ENCODE measurements around the gene TSG101.

The TSG101 gene, protein sequence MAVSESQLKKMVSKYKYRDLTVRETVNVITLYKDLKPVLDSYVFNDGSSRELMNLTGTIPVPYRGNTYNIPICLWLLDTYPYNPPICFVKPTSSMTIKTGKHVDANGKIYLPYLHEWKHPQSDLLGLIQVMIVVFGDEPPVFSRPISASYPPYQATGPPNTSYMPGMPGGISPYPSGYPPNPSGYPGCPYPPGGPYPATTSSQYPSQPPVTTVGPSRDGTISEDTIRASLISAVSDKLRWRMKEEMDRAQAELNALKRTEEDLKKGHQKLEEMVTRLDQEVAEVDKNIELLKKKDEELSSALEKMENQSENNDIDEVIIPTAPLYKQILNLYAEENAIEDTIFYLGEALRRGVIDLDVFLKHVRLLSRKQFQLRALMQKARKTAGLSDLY

DNA sequence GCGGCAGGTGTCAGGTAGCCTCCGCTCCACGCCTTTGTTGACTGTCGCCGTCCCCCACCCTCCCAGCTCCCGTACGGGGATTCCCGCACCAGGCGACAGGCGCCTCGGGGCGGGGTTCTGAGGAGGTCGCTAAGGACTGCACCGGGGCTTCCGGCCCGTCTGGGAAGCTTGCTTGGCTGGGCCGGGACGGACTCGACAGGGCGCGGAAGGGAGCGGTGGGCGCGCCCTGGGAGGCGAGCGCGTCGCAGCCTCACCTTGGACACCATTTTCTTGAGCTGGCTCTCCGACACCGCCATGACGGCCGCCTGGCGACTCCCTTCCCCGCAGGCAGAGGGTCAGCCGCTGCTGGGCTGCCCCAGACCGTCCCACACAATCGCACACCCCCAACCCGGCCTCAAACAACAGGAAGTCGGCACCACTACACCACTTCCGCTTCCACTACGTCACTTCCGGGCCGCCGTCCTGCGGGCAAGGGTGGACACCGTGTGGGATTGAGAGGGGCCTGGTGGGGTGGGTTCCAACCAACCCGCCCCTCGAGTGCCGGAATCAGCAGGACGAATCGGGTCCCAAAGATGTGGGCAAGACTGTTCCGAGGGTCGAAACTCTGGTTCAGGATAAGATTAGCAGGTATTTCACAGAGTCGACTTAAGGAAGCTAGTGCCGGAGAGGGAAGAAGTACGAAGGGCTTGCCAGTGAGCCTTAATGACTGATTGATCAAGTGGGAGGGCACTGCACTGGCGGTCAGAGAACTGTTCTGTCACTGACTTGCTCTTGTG lies at the start of gene TSG101:
TSS of gene TSG101 (minus strand) at position 422 of the 776 bp plus-strand sequence. CDS start at position 296, 126 bp downstream.
- DNase-seq (ENCODE audit: low read depth), result peak; percentile 90

DNA sequence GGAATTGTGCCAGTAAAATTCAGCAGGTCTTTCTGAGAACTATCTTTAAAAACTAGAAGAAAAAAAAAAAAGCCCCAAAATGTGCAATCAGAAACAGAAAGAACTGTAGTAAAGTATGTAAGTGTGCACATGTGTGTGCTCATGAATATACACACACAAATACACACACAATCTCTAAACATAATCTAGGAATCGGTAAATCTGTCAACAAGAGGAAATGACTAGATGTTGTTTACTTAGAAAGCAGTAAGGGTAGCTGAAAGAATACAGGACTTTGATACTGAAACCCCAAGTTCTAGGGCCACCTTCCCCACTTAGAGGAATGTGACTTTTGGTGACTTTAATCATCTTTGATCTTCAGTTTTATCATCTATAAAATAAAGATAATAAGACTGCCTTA lies 48.6 kb upstream of the TSG101 start:
- no peak for DNase-seq (ENCODE audit: low read depth)

DNA sequence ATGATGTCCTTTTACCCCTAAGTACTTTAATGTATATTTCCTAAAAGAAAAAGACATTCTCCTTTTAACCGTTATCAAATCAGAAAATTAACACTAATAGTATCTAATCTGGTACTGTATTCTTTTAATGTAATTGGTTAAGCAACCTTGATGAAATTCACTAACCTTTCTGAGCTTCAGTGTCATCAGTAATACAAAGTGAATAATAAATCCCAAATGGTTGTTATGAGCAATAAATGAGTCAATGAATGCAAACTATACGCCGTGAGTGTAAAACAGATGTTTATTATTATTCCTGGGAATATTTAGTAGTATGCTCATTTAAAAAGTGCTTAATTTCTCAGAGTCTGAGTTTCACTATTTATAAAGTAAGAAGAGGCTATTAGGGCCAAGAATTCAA lies 40.3 kb upstream of the TSG101 start:
- no peak for DNase-seq (ENCODE audit: low read depth)

DNA sequence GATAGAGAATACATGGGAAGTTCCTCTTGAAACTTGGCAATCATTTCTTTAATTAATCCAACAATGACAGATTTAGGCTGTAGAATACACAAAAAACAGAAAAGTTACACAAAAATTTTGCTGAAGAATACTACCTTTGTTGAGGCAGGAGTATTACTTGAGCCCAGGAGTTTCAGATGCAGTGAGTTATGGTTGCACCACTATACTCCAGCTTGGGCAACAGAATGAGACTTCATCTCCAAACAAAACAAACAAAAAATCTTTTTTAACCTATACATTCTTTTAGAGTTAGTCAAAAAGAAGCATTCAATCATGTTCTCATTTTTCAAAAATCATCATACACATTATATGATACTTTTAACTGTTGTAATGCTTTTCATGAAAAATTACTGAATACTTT lies 39.7 kb upstream of the TSG101 start:
- DNase-seq (ENCODE audit: low read depth), result peak; percentile 53

DNA sequence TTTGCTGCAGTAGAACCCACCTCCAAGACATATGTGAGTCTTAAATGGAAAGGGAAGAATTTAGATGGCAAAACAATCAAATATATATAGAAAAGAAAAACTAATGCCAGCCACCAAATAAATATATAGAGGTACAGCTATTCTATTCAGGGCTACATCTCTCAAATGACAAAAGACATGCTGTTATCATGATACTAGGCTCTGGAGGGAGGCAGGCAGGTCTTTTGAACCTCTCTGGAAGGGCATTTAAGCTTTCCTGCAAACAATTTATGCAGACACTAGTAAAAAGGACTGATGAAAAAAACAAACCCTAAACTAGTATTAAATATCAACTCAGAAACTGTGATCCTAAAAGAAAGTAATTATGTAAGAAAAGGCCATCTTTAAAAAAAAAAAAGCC lies 37.4 kb upstream of the TSG101 start:
- no peak for DNase-seq (ENCODE audit: low read depth)

DNA sequence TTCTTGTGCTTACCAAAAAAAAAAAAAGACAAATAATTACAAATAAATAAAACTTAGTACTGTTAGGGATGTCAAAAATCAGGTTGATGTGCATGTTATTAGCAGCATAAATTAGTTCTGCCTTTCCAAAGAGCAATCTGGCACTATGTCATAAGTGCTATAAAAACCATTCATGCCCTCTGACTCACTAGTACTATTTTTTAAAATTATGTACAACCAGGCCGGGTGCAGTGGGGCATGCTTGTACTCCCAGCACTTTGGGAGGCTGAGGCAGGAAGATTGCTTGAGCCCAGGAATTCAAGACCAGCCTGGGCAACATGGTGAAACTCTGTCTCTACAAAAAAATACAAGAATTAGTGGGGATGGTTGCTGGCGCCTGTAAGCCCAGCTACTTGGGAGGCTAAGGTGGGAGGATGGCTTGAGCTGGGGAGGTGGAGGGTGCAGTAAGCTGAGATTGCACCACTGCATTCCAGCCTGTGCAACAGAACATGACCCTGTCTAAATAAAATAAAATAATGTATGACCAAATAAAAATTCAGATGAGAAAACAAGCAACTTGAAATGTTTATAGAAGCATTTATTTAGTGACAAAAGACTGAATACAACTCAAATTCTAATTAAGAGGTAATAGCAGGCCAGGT lies 36.5 kb upstream of the TSG101 start:
- peak; percentile 21 for DNase-seq (ENCODE audit: low read depth)

DNA sequence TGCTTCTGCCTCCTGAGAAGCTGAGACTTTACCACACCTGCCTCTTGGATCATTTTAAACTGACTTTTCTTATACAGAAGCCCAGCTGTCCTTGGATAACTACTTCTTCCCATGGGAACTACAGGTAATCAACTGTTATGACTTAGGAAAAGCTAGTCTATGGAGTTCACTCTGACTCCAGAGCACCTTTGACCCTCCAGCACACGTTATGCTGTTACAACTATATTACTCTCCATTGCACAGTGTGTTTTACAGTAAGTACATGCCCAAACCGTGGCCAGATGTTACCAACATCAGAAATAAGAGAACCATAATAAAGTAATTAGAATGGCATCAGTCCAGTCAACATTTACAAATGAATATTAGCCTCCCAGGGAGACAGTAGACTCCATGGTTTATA lies 21.3 kb upstream of the TSG101 start:
- no peak for DNase-seq (ENCODE audit: low read depth)

DNA sequence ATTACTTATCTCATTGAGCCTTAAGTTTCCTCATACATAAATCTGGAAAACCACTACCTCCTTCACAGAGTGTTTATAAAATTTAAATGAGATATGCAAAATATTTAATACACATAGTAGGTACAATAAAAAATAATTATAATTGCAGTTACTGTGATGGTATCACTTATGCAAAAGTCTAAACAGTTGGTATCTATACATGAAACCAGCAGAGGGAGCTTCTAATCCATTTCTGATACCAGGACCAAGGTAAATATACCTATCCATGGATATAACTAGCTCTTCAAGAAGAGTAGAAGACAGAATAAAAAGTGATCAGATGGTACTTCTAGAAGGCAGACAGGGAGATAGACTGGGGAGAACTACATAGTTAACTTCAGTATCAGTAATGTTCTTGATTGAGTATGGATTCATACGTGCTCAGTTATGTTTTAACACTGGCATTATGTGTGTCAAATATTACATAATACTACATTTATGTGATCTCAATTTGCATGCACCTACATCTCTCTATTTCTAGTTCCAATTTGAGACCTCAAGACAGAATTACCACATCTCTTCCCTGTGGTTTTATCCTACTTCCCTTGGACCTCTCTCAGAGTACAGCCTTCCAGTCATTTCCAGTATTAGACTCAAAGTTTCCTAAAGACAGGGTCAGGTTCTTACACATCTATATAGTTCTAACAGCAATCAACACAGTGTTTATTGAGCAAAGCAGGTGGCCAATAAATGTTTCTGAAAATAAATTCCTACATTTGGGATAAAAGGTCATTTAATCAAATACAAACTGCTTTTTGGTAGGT lies 13.7 kb upstream of the TSG101 start:
- DNase-seq (ENCODE audit: low read depth), result peak; percentile 31

DNA sequence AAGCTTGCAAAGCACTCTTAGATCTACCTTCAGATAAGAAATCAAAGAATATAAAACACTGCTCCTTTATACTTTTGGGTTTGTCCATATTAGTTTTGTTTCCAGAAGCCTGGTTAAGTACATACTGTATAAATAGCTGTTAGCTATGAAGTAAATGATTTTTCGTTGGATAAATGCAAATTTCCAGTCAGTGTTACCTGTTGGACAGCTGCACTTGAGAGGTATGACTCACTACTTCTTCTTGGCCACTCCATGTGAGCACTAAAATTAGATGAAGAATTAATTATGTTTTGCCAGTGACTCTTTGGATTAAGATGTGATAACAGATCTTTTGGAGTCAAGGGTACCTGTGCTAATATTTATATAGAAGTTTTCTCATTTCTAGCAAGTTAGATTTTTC lies 9.5 kb upstream of the TSG101 start:
- no peak for DNase-seq (ENCODE audit: low read depth)

DNA sequence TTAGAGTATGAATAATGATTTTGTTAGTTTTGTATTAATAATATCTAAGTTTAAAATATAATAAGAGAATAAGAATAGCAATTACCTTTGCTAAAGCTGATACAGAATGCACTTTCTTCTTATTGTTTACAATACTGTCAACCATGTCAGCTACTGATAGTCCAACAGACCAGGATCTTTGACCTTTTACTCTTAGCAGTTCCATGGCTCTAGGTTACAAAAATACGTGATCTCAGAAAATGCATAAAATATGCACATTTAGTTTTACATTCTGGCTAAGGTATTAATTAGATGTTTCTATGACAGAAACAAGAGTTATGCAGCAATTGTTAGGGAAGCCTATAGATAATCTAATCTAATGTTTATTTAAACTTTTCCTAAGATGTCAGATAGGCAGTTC lies 7.5 kb upstream of the TSG101 start:
- no peak for DNase-seq (ENCODE audit: low read depth)

DNA sequence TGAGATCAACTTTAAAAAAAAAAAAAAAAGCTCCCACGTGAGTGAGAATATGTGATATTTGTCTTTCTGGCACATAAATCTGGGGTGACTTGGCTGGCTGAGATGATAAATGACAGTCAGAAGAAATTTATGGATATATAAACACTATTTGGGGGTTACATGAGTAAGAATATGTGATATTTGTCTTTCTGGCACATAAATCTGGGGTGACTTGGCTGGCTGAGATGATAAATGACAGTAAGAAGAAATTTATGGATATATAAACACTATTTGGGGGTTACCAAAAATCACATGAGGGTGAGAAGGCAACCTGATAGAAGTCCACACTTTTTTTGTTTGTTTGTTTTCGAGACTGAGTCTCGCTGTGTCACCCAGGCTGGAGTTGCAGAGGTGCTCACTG lies 6.6 kb upstream of the TSG101 start:
- DNase-seq (ENCODE audit: low read depth), result no peak

DNA sequence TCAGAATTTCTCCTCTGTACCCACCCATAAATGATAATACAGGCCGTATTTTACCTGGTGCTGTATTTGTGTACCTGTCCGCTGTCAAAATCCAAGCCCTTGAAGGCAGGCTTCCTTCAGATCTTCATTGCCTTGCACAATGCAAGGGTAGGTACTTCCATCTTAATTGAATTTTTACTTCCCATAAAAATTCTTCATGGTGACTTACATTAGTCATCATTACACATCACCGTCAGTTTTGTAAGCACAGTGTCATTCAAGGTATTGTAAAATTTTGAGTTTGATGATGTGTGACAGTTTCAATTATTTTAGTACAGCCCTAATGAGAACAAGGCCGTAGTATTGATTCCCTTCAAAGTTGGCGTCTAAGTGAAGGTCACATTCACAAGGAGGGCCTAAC lies 770 bp upstream of the TSG101 start:
- peak; percentile 50 for DNase-seq (ENCODE audit: low read depth)

DNA sequence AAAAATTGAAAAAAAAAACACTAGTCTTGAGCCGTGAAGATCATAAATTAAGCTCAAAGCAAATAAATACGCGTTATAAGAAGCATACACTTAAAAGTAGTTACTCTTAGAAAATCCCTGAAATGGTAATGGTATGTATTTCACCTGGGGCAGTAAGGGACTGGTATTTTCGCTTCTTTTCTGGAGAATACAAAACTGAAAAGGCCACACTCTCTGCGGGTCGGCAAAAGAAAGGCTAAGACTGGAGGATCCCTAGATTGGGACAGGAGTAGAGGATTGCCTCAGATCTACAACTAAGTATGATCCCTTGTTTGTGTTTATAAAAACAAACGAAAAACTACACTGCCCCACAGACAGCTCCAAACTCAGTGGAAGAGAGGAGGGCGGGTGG lies 617 bp downstream of the TSG101 start:
- DNase-seq (ENCODE audit: low read depth), result no peak

DNA sequence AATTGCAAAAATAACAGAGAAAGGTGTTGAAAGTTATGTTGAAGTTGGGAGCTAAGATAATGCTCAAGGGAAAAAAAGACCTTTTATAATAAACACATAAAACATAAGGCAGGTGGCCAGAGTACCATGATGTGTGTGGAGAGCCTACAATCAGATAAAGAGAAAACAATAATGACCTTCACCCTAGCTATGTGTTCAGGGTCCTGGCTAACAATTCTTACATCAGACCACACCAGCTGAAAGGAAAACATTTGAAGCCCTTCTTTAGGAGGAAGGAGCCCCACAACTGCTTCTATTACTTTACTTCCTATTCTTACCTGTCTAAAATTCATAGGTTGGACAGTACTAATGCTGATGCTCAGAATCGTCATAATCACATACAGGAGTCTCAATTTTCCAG lies 2.5 kb downstream of the TSG101 start:
- no peak for DNase-seq (ENCODE audit: low read depth)

DNA sequence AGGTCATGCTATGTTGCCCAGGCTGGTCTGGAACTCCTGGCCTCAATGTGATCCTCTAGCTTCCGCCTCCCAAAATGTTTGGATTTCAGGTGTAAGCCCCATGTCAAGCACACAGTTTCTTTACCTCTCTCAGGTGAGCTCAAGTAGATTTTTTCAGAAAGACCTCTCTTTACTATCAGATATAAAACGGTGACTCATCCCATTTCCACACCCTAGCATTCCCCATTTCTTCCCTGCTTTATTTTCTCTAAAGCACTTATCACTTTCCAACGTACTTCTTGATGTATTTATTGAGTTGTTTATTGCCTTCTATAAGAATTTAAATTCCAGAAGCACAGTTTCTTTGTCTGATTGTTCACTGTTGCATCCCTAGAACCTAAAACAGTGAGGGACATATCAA lies 3.7 kb downstream of the TSG101 start:
- peak; percentile 5 for DNase-seq (ENCODE audit: low read depth)

DNA sequence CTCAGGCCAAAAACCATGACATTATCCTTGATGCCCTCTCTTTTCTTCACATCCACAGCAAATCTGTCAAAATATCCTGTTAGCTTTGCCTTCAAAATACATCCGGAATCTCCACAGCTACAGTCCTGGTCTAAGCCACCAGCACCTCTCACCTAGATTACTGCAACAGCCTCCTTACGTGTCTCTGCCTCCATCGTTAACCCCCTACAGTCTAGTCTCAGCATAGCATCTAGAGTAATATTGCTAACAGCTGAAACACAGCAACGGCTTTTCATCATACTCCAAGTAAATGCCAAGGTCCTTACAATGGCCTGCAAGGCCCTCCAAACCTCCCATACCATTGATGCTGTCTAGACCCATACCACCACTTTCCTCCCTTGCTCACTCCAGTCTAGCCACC lies 4.4 kb downstream of the TSG101 start:
- peak; percentile 3 for DNase-seq (ENCODE audit: low read depth)

DNA sequence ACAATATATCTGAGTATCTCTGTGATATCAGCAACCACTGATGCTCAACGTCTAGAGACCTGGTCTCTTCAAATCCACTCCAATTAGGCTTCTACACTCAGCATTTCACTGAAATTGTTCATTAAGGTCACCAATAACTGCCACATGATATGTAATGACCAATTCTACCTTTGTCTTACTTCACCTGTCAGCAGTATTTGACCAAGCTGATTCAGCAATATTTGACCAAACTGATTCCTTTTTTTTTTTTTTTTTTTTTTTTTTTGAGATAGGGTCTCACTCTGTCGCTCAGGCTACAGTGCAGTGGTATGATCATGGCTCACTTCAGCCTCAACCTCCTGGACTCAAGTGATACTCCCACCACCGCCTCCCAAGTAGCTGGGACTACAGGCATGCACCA lies 5.6 kb downstream of the TSG101 start:
- DNase-seq (ENCODE audit: low read depth), result no peak

DNA sequence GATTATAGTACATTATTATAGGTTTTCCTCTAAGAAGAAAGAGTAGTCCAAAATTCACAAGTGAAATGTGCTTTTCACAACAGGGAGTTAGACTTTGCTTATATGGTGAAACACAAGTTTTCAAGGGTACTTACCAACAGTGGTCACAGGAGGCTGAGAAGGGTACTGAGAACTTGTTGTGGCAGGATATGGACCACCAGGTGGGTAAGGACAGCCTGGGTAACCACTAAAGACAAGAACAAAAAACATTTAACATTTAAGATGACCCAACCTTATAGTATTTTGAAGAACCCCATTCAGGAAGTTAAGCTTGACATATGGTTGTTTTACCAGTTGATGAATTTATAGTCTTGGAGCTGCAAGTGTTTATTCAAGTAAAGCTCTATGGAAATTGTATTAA lies 24.4 kb downstream of the TSG101 start:
- no peak for DNase-seq (ENCODE audit: low read depth)

DNA sequence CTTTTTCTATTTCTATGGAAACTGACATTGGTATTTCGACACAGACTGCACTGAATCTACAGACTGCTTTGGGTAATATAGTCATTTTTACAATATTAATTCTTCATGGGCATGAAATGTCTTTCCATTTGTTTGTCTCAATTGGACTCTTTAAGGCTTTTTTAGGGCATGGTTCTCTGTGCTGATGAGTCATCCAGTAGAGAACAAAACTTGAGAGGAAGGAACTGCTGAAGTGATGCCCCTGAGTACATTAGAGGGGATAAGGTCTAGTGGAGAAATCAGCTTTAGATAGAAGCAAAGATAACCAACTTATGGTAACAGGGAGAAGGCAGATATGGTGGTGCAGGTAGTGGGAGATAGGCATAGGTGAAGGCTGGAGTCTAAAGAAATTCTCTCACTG lies 25.1 kb downstream of the TSG101 start:
- peak; percentile 22 for DNase-seq (ENCODE audit: low read depth)

DNA sequence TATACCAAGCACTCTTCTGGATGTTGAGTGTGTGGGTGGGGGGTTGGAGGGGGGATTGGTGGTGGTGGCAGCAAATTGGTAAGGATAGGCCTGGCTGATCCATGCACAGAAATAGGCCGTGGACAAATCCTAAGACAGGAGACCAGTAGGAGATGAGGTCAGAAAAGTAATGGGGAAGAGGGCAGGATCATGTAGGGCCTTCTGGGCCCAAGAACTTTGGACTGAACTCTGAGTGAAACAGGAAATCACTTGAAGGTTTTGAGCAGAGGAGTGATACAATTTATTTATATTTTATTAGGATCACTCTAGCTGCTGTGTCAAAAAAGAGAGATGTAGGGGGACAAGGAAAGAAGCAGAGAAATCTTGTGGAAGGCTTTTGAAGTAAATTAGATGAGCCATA lies 28.7 kb downstream of the TSG101 start:
- no peak for DNase-seq (ENCODE audit: low read depth)

DNA sequence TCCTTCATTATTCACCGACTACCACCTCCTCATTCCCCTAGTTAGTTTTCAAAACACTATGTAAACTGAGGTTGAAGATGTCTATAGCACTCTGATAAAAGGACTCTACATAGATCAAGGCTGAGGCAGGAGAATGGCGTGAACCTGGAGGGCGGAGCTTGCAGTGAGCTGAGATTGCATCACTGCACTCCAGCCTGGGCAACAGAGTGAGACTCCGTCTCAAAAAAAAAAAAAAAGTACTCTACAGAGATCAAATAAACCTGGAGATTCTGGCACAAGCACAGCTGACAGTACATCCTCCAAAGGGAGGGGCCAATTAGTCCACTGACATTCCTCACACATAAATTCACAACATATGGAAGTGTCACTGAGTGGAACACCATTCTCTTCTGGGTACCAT lies 31.0 kb downstream of the TSG101 start:
- DNase-seq (ENCODE audit: low read depth), result no peak

DNA sequence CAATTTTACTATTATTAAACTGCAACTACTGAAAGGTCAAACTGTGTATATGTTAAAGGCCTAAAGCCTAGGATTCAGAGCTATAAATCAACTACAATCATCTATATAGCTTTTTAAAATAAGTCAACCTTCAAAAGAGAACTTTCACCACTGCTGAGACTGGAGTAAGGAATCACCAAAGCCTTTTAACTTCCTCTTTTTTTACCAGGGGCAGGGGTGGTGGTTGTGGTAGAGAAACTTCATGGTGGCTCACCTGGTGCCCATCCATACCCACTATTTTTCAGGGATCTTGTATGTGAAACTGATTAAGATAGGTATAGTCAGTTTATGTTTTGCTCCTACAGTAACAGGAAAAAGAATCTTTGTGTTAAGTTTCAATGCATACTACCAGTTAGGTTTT lies 31.5 kb downstream of the TSG101 start:
- no peak for DNase-seq (ENCODE audit: low read depth)

Measured in iris pigment epithelial cell (primary cell).